ENCODE data around the gene PKD1L1. TPM values are rescaled to one million over a fixed set of nuclear protein-coding genes. Genes with fewer than 3 reads are reported as not detected.

The PKD1L1 gene
- polyA plus RNA-seq, 3 donors = 0.17 to 0.25 (median 0.21) TPM

DNA sequence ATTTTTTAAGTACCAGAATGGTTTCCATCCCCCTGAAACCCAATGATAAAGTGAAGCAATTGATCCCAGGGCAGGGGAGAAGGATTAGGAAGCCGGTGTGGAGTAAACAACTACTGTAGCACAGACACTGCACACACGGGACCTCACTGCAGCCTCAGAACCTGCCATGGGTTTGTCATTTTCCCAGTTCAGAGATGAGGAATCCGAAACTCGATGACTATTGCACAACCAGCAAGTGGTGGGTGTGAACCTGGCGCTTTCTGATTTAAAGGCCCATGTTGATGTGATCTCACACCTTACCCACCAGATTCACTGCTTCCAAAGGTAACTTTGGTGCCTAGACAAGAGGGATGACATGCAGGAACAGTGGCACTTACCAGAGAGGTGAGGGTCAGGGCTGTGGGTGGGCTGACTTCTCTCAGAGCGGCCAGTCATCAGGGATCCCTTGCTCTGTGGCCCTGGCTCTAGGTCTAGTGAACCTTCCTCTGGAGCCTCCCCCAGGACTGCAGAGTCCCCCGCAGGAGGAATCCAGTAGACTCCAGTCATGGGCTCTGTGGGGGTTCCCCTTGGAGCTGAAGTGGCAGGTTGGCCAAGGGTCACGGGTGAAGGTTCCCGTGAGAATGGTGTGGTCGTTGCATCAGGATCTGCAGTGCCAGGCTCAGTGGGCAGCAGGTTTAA, 62.8 kb downstream of the PKD1L1 start:
- no peak for DNase-seq (ENCODE audit: low read depth in 3 of 3, low spot score in 2 of 3)

DNA sequence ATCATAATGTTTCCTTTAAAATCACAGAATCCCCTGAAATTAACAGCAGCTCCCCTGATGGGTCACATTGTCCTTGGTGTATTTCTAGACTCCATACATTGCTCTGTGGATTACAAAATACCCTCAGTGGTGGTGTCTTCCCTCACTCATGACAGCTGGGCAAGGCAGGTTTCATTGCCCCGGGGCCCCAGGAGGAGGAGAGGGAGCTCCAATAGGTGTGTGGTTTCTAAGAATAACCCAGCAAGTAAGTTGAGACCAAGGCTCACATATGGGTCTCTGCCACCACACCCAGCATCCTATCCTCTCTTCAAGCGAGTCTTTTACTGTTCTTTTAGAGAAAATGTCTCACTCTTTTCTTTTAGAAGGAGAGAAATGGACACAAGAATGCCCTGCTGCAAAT, 63.6 kb downstream of the PKD1L1 start:
- DNase-seq (ENCODE audit: low read depth in 3 of 3, low spot score in 2 of 3) = no peak

DNA sequence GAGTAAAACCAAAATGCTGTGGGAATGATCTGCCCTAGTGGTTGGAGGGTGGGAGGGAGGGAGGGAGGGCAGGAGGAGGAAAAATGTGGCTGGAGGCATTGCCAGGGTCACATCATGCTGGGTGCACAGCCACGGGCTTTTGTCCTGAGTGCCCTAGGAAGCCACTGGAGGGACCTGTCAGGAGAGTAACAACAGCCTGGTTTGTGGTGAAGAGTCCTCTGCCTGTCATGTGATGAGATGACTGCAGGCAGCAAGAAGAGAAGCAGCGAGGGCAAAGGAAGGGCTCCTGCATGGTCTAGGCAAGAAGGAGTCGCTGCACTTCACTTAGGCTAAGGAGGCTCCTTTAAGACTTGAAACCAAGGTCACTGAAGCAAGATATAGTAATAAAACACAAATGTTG, 65.6 kb downstream of the PKD1L1 start:
- no peak for DNase-seq (ENCODE audit: low read depth in 3 of 3, low spot score in 2 of 3)

DNA sequence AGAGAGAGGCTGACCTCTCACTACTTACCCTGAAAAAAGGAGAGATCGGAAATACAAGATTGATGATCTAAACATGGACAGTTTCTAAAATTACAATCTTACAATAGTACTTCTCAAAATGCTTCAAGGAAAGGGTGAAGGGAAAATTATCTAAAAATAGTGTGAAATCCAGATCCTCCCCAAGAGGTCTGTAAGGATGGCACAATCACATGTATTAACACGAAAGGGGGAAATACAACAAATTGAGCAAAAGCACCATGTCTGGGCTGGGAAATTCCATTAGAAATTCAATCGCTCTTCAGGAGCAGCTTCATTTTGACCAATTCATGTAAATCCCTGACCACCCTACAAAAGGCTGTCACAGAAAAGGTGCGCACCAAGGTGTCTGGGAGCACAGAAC, 67.0 kb downstream of the PKD1L1 start:
- no peak for DNase-seq (ENCODE audit: low read depth in 3 of 3, low spot score in 2 of 3)

DNA sequence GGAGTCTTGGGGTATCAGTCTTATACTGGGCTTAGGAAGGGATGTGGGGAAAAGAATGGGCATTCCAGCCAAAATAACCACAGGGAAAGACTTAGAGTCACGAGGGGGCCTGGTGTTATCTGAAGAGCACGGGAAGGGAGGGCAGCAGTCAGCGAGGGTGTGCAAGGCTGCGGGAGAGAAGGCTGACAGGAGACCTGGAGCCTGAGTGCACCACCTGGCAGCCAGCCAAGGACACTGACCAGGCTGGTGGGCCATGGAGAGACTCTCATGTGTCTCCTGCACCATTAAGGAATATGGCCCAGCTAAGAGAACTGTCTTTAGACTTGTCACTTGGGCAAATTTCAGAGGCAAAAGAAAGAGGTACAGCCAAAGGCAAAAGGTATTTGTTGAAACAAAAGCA, 69.6 kb downstream of the PKD1L1 start:
- no peak for DNase-seq (ENCODE audit: low read depth in 3 of 3, low spot score in 2 of 3)

DNA sequence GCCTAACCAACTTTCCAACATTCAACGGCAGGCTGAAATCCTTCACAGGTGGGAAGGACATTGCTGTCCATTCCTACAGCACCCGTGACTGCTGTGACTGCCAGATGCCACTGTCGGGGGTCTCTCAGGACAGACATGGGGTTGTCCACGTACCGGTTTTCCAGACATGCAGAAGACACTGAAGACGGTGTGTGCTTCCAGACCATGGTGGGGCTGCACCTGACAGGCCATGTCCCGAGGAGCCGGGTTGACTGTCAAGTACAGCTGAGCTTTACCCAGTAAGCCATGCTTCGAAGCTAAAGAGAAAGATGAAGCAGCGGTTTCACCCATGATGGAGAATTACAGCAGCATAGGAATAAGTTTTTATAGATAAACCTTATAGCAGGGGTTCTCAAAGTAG, 70.9 kb downstream of the PKD1L1 start:
- DNase-seq (ENCODE audit: low read depth in 3 of 3, low spot score in 2 of 3) = no peak

DNA sequence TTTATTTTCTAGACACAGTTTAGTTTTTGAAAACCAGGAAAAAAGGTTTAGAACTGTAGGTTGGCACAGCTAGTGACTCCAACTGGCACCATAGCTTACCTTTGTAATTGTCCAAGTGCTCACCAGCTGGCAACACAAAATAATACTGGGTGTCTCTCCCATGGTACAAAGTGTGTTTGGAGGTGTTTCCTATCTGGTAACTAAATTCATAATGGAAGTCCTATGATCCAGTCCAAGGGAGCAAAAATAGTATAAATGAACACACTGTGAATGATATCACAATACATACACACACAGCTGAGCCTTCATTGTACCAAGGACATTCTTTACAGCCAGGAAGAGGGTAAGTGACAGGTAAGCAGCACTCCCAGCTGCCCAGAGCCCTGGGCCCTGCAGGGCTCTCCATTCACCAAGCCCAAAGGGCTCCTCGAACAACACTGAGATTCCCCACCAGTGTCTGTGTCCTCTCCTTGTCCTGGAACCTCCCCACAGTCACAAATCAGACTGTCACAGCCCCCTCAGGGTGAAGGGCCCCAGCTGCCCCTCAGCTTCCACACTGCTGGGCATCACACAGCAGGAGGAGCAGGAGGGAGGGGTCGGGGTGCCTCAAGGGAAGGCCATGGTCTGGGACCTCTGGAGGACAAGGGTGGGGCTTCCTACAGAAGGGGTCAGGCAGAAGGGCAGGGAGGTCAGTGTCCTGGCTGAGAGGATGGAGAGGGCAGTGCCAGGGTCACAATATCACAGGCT, 72.1 kb downstream of the PKD1L1 start:
- DNase-seq (ENCODE audit: low read depth in 3 of 3, low spot score in 2 of 3) = no peak

DNA sequence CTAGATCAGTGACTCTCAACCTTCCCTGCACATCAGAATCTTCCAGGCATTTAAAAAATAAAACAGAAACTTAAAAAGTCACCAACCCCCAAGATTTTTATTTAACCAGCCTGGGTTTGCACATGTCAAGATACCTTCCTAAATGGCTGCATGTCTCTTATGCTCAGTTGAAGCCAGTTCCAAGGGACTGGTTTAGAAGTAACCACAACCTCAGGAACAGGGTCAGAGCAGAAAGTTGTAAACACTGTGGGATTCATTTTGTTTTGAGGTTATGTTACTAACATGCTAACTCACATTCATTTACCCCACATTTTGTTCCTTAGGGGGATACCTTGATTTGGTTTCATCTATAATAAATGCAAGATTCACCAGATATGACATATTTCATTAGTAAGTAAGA, 72.9 kb downstream of the PKD1L1 start:
- DNase-seq (ENCODE audit: low read depth in 3 of 3, low spot score in 2 of 3) = no peak

DNA sequence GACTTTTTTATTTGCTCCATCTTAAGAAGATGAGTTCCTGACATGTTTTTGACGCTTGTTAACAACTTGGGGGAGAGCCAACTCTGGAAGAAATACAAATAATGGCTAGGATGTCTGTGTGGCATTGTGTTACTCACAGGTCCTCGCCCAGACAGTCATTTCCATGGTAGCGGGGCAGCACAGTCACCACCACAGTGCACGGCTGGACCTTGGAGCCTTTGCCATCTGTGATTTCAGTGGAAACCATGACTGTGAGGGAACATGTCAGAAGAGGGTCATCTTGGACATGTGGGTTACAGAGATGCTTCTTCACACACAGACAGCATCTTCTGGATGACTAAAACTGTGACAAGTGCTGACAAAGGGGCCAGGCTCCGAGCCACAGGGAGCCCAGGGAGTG, 74.5 kb downstream of the PKD1L1 start:
- DNase-seq (ENCODE audit: low read depth in 3 of 3, low spot score in 2 of 3) = no peak

DNA sequence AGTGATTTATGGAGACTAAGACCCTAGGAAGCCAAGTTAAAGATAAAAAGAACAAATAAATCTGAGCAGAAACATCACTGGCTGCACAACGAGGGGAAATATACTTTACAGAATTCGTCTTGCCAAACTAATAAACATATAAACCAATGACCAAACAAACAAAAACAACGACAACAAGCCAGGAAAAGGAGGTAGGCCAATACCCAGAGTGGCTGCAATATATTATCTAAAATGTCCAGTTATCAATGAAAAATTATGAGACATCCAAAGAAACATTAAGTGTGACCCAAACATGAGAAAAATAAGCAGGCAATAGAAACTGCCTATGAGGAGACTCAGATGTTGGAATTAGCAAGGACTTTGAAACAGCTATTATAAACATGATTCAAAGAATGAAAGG, 81.0 kb downstream of the PKD1L1 start:
- DNase-seq (ENCODE audit: low read depth in 3 of 3, low spot score in 2 of 3) = no peak

DNA sequence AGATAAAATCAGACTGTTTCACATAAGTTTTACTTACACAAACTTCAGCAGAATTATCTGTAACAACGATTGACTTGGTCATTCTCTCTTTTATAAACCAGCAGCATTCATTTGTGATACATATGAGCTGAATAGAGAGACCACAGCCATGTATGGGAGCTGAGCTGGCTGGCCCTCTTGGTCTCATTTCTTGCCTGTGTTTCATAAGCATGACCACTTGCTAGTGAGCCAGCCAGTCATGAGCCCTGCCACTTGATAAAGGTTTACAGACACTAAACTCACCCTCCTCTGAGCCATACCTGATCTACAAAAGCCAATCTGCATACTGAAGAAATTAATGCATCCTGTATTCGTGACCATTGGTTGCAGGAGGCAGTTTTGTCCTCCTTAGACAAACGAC, 82.1 kb downstream of the PKD1L1 start:
- no peak for DNase-seq (ENCODE audit: low read depth in 3 of 3, low spot score in 2 of 3)

DNA sequence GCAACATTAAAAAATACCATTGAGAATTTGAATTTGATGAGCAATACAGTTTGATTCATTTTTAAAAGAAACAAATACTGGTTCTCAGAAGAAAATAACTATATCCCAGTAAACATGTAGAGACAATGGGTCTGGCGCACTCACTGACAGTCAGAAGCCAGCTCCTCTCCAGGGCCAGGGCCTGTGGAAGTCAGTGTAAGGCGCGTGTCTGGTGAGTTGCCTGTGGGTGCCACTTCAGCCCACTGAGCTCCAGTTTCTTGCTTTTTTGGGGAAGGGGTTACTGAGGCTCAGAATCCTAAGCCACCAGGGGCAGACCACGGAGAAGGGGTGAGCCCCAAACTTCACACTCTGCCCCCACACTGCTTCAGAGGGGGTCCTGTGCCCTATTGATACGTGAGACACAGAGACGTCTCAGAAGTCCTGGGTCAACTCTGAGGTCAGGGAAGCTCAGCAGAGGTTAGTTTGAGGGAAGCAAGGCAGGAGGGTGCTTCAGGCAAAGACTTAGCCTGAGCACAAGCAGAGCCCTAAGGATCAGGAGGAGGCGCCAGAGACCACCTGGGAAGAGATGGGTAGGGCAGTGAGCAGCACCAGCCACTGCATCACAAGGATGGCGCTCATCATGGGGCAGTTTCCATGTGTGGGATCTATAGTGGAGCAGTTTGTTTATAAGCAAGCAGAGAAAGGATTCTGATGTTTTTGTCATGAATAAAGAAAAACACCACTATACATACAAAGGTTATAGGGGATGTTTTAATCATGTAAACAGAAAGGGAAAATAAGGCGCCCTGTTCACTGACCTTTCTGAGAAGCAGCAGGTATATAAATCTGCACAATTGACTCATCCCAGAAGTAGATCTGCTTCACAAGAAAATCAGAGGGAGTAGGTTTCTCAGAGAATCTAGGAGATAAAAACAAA, 95.7 kb downstream of the PKD1L1 start:
- DNase-seq (ENCODE audit: low read depth in 3 of 3, low spot score in 2 of 3) = no peak

DNA sequence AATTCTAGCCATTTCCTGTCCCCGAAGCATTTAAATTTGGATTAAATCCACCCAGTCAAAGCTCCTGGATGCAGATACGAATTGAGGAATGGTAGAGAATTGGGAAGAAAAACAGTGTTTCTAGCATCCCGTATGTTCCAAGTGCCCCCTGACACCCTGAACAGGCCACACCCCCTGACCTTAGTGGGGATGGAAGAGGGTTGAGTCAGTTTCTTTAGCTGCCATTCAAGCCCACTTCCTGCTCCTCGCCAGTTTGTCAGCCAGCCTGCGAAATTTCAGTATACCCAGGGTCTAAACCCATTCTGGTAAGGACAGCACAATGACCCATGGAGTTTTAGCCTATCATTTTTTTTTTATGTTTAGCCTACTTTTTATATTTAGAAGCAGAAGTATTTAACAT, 101.1 kb downstream of the PKD1L1 start:
- DNase-seq (ENCODE audit: low read depth in 3 of 3, low spot score in 2 of 3) = no peak

DNA sequence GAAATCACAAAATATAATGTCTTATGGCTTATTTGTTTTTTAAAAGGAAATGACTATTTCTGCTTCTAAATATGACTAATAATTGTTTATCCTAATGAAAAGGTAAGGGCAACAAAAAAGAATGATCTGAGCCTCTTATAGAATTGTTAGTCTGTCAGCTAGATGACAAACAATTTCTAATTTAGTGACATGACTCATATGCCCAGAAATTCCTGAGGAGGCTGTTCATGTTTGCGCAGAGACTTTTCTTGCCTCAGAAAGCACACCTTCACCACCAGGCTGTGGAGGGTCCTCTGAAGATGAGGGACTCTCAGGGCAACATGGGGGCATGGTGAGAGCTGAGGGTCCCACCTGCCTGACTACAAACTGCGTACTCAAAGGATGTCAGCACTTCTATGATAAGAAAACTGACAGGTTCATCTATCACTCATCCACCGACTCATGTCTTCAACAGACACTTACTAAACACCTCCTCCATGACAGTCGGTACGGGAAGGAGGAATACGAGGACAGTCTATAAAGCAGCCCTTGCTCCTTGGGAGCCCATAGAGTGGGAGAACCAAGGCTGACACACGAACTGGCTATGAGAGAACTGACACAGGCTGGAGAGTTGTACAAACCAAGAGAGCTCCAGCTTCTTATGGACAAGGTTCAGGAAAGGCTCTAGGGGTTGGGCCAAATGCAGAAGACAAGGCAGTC, 102.0 kb downstream of the PKD1L1 start:
- no peak for DNase-seq (ENCODE audit: low read depth in 3 of 3, low spot score in 2 of 3)

DNA sequence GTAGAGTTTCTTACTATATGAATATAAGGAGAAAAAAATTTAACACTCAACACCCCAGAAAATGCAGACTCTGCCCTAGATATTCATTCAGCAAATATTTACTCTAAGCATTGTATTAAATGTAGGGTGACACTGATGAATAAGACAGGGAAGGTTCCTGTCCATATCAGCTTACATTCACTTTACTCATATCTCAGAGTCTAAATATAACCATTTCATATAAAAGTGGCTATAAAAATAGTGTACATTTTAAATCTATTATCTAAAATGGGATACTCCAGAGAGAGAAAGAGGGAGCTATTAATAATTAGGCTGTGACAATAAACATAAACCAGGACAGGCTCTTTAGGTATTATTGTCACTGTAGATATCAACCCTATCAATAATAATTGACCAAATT, 104.0 kb downstream of the PKD1L1 start:
- DNase-seq (ENCODE audit: low read depth in 3 of 3, low spot score in 2 of 3) = no peak

DNA sequence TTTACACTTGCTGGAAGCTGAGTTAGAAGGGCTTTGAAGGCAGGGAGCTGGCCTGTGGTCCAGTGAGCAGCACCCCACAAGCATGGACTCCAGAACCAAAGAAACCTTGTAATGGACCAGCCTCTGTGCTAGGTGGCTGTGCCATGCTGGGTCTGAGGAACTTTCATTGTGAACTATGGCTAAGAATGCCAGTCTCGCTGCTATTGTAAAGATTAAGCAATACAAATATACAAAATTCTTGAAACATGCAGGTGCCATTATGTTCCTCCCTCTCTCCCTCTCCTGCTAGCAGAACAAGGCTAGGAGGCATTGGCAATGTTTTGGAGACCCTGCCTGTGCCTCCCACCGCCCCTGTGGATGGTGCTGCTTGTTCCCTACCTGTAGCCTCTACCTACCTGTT, 105.0 kb downstream of the PKD1L1 start:
- DNase-seq (ENCODE audit: low read depth in 3 of 3, low spot score in 2 of 3) = no peak

DNA sequence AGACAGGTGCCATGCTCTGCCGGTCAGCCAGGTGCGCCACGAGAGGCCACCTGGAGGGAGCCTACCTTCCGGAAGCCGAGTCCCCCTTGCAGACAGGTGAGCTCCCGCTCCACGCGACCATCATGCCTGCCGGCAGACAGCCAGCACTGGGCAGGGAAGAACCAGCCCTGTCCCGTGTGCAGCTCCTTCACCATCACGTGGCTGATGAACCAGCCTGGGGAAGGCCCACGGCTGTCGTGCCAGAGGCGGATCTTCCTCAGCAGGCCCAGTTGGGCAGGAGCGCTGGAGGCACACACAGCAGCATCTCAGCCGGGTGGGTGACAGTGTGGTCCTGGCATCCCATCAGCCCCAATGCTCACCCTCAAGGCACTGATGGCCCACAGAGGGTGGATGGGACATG, 108.9 kb downstream of the PKD1L1 start:
- no peak for DNase-seq (ENCODE audit: low read depth in 3 of 3, low spot score in 2 of 3)

DNA sequence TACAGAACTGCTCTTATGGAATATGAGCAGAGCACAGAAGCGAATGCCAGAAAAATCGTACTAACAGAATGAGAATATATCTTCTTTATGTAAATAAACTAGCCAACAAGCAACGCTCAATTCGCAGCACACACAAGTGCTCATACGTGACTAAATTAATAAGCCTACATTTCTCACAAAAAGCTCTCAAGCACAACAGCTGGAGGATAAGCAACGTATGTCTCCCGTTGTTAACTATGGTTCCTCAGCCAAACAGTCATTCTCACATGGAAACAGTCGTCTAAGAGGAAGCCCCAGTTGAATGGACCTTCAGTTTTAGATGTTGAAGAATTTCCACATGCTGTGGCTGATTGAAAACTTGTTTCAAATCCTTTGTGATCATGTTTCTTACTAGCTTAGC, 110.4 kb downstream of the PKD1L1 start:
- no peak for DNase-seq (ENCODE audit: low read depth in 3 of 3, low spot score in 2 of 3)

DNA sequence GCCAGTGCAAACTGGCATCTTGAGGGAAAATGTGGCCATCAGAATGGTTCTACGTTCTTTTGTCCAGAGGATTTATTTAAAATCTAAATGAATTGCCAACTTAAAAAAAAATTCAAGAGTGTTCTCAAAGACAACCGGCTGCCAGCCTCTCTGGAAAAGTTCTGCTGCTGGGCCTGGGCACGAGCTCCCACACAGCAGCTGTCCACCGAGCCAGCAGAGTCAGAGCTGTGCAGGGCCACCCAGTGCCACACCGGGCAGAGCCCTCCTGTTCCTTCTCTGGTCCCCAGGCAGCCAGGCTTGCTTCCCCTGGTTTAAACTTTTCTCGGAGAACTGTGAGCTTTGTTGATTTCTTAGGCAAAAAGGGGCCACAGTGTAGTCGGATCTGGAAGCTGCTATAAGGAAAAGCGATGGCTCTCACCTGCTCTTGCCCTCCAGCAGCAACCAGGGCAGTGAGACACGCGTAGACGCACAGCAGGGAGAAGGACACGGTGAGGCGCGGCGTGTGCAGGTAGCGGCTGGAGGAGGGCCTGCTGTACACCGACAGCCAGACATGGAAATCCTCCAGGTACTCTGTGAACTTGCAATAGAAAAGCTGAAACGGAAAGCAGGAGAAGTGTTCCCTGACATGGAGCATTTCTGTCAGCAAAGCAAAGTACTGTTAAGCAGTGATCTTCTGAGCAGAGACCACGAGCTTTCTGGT, 111.6 kb downstream of the PKD1L1 start:
- no peak for DNase-seq (ENCODE audit: low read depth in 3 of 3, low spot score in 2 of 3)

DNA sequence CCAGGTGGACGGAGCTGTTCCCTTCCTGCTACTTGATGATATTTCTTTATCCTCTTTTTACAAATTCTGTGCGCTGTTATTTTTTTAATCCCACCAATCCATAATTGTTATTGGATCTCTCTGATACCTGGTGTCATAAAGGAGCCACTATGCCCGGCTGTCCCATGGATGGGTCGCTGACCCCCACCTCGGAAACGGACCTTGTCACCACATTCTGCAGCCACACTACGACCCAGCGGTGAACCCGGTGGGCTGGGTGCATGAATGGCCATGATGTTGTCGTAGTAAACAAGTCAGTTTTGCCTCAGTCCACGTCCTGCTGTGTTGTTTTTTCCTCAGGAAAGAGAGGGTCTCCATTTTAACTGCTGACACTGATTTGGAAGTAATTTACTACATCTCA, 112.2 kb downstream of the PKD1L1 start:
- DNase-seq (ENCODE audit: low read depth in 3 of 3, low spot score in 2 of 3) = no peak
